GM18951 (cell line): ENCODE measurements around the gene ACSS1.

Experiments used
- POLR2A ChIP-seq: IDR thresholded peaks from 4 replicates; pipeline ENCODE4 v1.6.1; 2011; ENCODE audit warnings: mild to moderate bottlenecking; ENCODE audit not compliant: insufficient read length, insufficient read depth; ENCODE audit errors: extremely low read depth
- in situ Hi-C: fragments of 300-500 bp; cut with MboI; formaldehyde crosslinking; loops from one replicate; pipeline ENCODE4 v1.12.0; 2022; ENCODE audit warnings: low sequenced_read_pairs, mixed read lengths, inconsistent platforms; ENCODE audit not compliant: unreplicated experiment

The ACSS1 gene

GRCh38 chr20:24998121-24998520 is 59.8 kb downstream of the ACSS1 start:
- in situ Hi-C loops = loop anchor here (25.0 kb wide), 1 partner anchor 189 kb away; the partner anchor contains the start of gene ENTPD6
- TF ChIP-seq POLR2A = no peak

GRCh38 chr20:24996449-24997377 is 61.2 kb downstream of the ACSS1 start:
- no peak for TF ChIP-seq POLR2A
- in situ Hi-C loops = loop anchor here (25.0 kb wide), 1 partner anchor 191 kb away; the partner anchor contains the start of gene ENTPD6

GRCh38 chr20:24995741-24996448 is 62.0 kb downstream of the ACSS1 start:
- in situ Hi-C loops = loop anchor here (25.0 kb wide), 1 partner anchor 191 kb away; the partner anchor contains the start of gene ENTPD6
- TF ChIP-seq POLR2A = no peak

GRCh38 chr20:24994470-24995368 is 63.2 kb downstream of the ACSS1 start:
- no peak for TF ChIP-seq POLR2A
- in situ Hi-C loops = loop anchor here (5.0 to 25.0 kb wide), 2 partner anchors 193 to 393 kb away; partner anchors contain the start of gene ENTPD6

GRCh38 chr20:24994186-24994465 is 63.8 kb downstream of the ACSS1 start:
- in situ Hi-C loops = loop anchor here (5.0 to 25.0 kb wide), 2 partner anchors 193 to 393 kb away; partner anchors contain the start of gene ENTPD6
- TF ChIP-seq POLR2A = no peak

GRCh38 chr20:24993337-24994185 is 64.4 kb downstream of the ACSS1 start:
- TF ChIP-seq POLR2A = no peak
- in situ Hi-C loops = loop anchor here (5.0 to 25.0 kb wide), 2 partner anchors 194 to 394 kb away; partner anchors contain the start of gene ENTPD6

- TF ChIP-seq POLR2A = peak; percentile 96
- in situ Hi-C loops = loop anchor here (5.0 to 25.0 kb wide), 2 partner anchors 195 to 395 kb away; partner anchors contain the start of gene ENTPD6
Observed at GRCh38 chr20:24992487-24993205, 65.3 kb downstream of the ACSS1 start, which contains the start of gene APMAP. TSS of gene APMAP (minus strand) at chr20:24992751. CDS start at chr20:24992688, 63 bp downstream.

- no peak for TF ChIP-seq POLR2A
- in situ Hi-C loops = loop anchor here (5.0 to 25.0 kb wide), 2 partner anchors 195 to 395 kb away; partner anchors contain the start of gene ENTPD6
Observed at GRCh38 chr20:24991897-24992486, 65.9 kb downstream of the ACSS1 start.

- in situ Hi-C loops = loop anchor here (5.0 to 25.0 kb wide), 2 partner anchors 196 to 396 kb away; partner anchors contain the start of gene ENTPD6
- no peak for TF ChIP-seq POLR2A
Observed at GRCh38 chr20:24990810-24991252, 67.1 kb downstream of the ACSS1 start.

- no peak for TF ChIP-seq POLR2A
- in situ Hi-C loops = loop anchor here (25.0 kb wide), 1 partner anchor 198 kb away; the partner anchor contains the start of gene ENTPD6
Observed at GRCh38 chr20:24989162-24989561, 68.8 kb downstream of the ACSS1 start.
